Mesothelial cell of epicardium (in vitro differentiated cells): ENCODE measurements around the gene RUBCN. TPM values are rescaled to one million over a fixed set of nuclear protein-coding genes. Genes with fewer than 3 reads are reported as not detected.
"Not testable (repeated sequence)": the region's sequence is repeated elsewhere in the genome, so short reads cannot be mapped to it uniquely, and the experiment has no call there.

Experiments used
- DNase-seq, 2 experiments: peaks; one replicate each; pipeline ENCODE4 v3.0.0; 2021; ENCODE audit warnings: low spot score in 2 of 2; ENCODE audit not compliant: unreplicated experiment in 2 of 2
- H3K27ac Mint-ChIP-seq: 2 replicates; pipeline ENCODE4 v1.8.0; 2021; ENCODE audit warnings: mixed read lengths
- H3K27me3 Mint-ChIP-seq: 2 replicates; pipeline ENCODE4 v1.8.0; 2021; ENCODE audit warnings: low read depth, mixed read lengths
- H3K36me3 Mint-ChIP-seq: 2 replicates; pipeline ENCODE4 v1.8.0; 2021; ENCODE audit warnings: mixed read lengths
- H3K4me1 Mint-ChIP-seq: 2 replicates; pipeline ENCODE4 v1.8.0; 2021; ENCODE audit warnings: mixed read lengths
- H3K4me3 Mint-ChIP-seq: 2 replicates; pipeline ENCODE4 v1.8.0; 2021; ENCODE audit warnings: mild to moderate bottlenecking, moderate library complexity, mixed read lengths
- H3K9me3 Mint-ChIP-seq: 2 replicates; pipeline ENCODE4 v1.8.0; 2021; ENCODE audit warnings: mixed read lengths
- total RNA-seq: library from RNA; stranded (reverse); gene quantifications from 3 replicates; pipeline ENCODE4 v1.2.1, GENCODE V29; 2021
- TF ChIP-seq, protein P1 (sequence below): fragments of 200-600 bp; sonication (generic); IDR thresholded peaks from one replicate; pipeline ENCODE4 v1.5.0; 2021; ENCODE audit warnings: antibody characterized with exemption; ENCODE audit not compliant: unreplicated experiment

The RUBCN gene
- total RNA-seq, 1 donor from 2014 or later, result 24.5 TPM

DNA sequence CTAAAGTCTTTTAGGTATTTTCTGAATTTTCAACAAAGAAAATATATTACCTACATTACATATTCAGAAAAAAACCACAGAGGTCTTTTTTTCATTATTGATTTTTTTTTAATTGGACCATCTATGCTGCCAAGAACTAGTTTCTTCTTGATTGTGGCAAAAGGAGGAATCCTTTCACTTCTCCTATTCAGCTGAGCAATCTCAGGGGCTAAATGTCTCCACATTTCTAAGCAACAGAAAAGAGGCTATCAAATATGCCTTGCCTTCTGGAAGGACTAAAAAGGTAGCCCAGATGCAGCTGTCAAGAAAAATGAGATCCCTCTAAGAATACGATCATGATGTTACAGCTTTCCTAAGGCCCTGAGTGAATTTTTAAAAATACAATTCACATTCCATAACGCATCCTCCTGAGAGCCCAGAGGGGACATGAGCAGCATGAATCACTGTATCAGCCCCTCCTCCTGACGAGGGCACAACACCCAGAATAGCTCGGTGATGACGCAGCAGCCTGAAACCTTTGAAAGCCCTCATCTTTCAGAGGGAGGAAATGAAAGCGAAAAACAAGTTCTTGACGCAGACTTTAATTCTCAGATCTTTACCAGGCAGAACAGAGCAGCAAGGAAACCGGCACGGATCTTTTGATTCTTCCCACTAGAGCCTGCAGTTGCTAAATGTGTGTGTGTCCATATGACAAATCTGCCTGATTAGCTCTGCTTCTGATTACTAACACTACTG lies 24.6 kb downstream of the RUBCN start:
- peak overlapping the region; percentile 64 for H3K4me3 Mint-ChIP-seq

DNA sequence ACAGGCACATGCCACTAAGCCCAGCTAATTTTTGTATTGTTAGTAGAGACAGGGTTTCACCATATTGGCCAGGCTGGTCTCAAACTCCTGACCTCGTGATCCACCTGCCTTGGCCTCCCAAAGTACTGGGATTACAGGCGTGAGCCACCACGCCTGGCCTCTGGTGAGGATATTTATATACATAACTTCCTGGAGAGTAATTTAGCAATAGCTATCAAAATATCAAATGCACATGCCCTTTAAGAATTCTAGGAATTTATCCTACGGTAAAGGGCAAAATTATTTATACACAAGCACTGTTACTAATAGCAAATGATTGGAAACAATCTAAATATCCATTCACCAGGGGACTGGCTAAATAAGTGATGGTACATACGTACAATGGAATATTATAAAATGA lies 25.7 kb downstream of the RUBCN start:
- H3K27ac Mint-ChIP-seq, result peak overlapping the region; percentile 86

More for the DNA sequence above, 24.6 kb downstream of the RUBCN start:
- peaks cover 6% of the 10 kb centered on the region for H3K36me3 Mint-ChIP-seq
- peaks cover 19% of the 10 kb centered on the region for H3K4me1 Mint-ChIP-seq
- TF ChIP-seq, protein P1, sequence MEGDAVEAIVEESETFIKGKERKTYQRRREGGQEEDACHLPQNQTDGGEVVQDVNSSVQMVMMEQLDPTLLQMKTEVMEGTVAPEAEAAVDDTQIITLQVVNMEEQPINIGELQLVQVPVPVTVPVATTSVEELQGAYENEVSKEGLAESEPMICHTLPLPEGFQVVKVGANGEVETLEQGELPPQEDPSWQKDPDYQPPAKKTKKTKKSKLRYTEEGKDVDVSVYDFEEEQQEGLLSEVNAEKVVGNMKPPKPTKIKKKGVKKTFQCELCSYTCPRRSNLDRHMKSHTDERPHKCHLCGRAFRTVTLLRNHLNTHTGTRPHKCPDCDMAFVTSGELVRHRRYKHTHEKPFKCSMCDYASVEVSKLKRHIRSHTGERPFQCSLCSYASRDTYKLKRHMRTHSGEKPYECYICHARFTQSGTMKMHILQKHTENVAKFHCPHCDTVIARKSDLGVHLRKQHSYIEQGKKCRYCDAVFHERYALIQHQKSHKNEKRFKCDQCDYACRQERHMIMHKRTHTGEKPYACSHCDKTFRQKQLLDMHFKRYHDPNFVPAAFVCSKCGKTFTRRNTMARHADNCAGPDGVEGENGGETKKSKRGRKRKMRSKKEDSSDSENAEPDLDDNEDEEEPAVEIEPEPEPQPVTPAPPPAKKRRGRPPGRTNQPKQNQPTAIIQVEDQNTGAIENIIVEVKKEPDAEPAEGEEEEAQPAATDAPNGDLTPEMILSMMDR, result no peak
- H3K9me3 Mint-ChIP-seq, result no peaks in the 10 kb centered on the region
- peak overlapping the region; percentile 99 for H3K27ac Mint-ChIP-seq
- no peaks in the 10 kb centered on the region for H3K27me3 Mint-ChIP-seq
- DNase-seq, result peak; percentile 58 to 77

DNA sequence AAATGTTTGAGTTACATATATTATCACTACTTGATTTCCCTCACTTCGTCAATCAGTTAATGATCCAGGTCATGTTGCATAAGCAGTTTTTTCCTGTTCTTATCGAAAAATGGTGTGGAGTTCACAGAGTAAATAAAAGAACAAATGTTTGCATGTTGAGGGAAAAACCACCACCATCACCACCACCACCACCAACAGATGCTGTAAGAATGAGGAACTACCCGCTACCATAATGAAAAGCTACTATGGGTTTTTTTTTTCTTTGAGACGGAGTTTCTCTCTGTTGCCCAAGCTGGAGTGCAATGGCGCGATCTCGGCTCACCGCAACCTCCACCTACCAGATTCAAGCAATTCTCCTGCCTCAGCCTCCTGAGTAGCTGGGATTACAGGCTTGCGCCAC lies 27.6 kb downstream of the RUBCN start:
- H3K4me3 Mint-ChIP-seq, result no peak overlapping the region

More for the DNA sequence above, 25.7 kb downstream of the RUBCN start:
- H3K4me3 Mint-ChIP-seq, H3K27me3 Mint-ChIP-seq, DNase-seq, H3K9me3 Mint-ChIP-seq, H3K36me3 Mint-ChIP-seq: not testable (repeated sequence)
- peaks cover 19% of the 10 kb centered on the region for H3K4me1 Mint-ChIP-seq

DNA sequence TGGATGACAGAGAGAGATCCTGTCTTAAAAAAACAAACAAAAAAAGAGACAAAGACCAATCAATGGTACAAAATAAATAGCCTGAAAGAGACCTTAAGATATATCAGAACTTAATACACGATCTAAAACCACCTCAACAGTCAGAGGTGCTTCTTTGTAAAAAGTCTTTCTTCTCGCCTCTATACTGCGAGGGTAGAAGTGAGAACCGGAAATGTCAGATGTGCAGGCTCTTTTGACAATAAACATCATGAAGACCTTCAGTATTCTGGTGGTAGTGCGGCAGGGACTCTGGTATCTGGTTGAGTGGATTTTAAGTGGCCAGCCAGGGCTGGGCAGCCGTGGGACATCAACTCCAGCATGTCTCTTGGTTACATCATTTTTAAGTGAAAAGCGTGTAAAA lies 30.0 kb downstream of the RUBCN start:
- no peak overlapping the region for H3K27ac Mint-ChIP-seq
- TF ChIP-seq, protein P1, result no peak
- no peaks in the 10 kb centered on the region for H3K9me3 Mint-ChIP-seq
- no peaks in the 10 kb centered on the region for H3K27me3 Mint-ChIP-seq
- peaks cover 16% of the 10 kb centered on the region for H3K36me3 Mint-ChIP-seq
- H3K4me3 Mint-ChIP-seq, result no peak overlapping the region
- H3K4me1 Mint-ChIP-seq, result peaks cover 4% of the 10 kb centered on the region
- no peak for DNase-seq

More for the DNA sequence above, 27.6 kb downstream of the RUBCN start:
- H3K36me3 Mint-ChIP-seq, result peaks cover 6% of the 10 kb centered on the region
- H3K4me1 Mint-ChIP-seq, result peaks cover 19% of the 10 kb centered on the region
- no peak overlapping the region for H3K27ac Mint-ChIP-seq
- no peaks in the 10 kb centered on the region for H3K27me3 Mint-ChIP-seq
- no peaks in the 10 kb centered on the region for H3K9me3 Mint-ChIP-seq
- no peak for DNase-seq
- TF ChIP-seq, protein P1, result no peak

DNA sequence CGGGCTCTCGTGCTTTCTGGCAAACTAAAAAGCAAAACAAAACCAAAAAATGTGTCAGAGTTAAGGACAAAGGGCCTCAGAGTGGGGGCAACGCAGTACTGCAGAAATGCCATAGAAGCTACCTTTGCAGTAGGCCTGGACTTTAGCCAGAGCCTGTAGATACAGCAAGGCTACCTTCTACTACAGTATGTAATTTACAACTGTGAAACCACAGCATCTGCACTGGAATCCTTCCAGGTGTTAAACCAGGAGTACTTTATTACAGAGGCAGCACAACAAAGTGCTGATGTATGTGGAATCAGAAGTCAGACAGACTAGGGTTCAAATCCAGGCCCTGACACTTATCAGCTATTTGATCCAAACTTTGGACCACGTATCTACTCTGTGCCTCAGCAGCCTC lies 34.9 kb downstream of the RUBCN start:
- peaks cover 54% of the 10 kb centered on the region for H3K36me3 Mint-ChIP-seq
- no peak overlapping the region for H3K27ac Mint-ChIP-seq
- H3K4me1 Mint-ChIP-seq, result no peaks in the 10 kb centered on the region

DNA sequence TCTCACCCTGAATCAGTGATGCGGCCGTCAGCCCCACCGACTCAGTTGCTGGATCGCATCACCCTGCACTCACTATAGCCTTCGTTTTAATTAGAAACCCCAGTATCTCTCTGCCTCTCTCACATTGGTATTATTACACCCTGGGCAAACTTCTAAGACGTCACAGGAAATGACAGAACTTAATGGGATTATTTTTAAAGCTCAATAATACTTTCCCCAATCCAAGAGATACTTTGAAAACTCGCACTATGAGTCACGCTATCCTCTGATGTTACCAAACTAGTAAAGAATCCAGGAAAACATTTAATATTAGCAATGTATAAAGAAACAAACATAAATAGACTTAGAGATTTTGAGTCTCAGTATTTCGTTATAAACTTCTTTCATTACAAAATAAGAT lies 36.6 kb downstream of the RUBCN start:
- no peaks in the 10 kb centered on the region for H3K4me1 Mint-ChIP-seq
- no peaks in the 10 kb centered on the region for H3K27me3 Mint-ChIP-seq
- DNase-seq, result no peak
- peaks cover 11% of the 10 kb centered on the region for H3K9me3 Mint-ChIP-seq
- H3K4me3 Mint-ChIP-seq, result no peak overlapping the region
- peaks cover 56% of the 10 kb centered on the region for H3K36me3 Mint-ChIP-seq
- TF ChIP-seq, protein P1, result no peak
- peak overlapping the region; percentile 69 for H3K27ac Mint-ChIP-seq

More for the DNA sequence above, 34.9 kb downstream of the RUBCN start:
- Mint-ChIP-seq H3K4me3 (no peak overlapping the region), H3K9me3 (peaks cover 10% of the 10 kb centered on the region), H3K27me3 (no peaks in the 10 kb centered on the region)
- no peak for DNase-seq
- TF ChIP-seq, protein P1, result no peak
